Sigmoid colon (tissue), 7 donors: ENCODE data around the gene BIN2. TPM values are rescaled to one million over a fixed set of nuclear protein-coding genes. Genes with fewer than 3 reads are reported as not detected.

ENCODE experiments used
- DNase-seq: peaks from one replicate; pipeline ENCODE4 v3.0.0-alpha.2; 2019
- H3K27ac ChIP-seq, 4 donors: fragments of 200-600 bp; sonication (generic); one replicate each; pipeline ENCODE4 v1.5.1; 2016 to 2019; ENCODE audit warnings: mild to moderate bottlenecking in 1 of 4
- H3K27me3 ChIP-seq, 3 donors: fragments of 200-600 bp; sonication (generic); one replicate each; pipeline ENCODE4 v1.5.1; 2019; ENCODE audit warnings: mild to moderate bottlenecking in 1 of 3
- H3K36me3 ChIP-seq, 4 donors: fragments of 200-600 bp; sonication (generic); one replicate each; pipeline ENCODE4 v1.5.1; 2016 to 2019
- H3K4me1 ChIP-seq, 4 donors: fragments of 200-600 bp; sonication (generic); one replicate each; pipeline ENCODE4 v1.5.1; 2017 to 2019
- H3K4me3 ChIP-seq, 4 donors: fragments of 200-600 bp; sonication (generic); one replicate each; pipeline ENCODE4 v1.5.1; 2017 to 2019; ENCODE audit warnings: mild to moderate bottlenecking in 2 of 4, moderate library complexity in 1 of 4
- H3K9me3 ChIP-seq, 4 donors: fragments of 200-600 bp in 3 of 4; sonication (generic) in 3 of 4; one replicate each; pipeline versions ENCODE4 v1.5.1 to v1.6.1; 2013 to 2019
- EP300 ChIP-seq, 4 donors: sonication (generic); formaldehyde crosslinking; IDR thresholded peaks; one replicate each; pipeline ENCODE4 v1.6.1; 2017; ENCODE audit warnings: antibody characterized with exemption in 4 of 4
- POLR2A ChIP-seq, 2 donors: fragments of 450-650 bp; IDR thresholded peaks; one replicate each; pipeline ENCODE4 v1.6.1; 2016; ENCODE audit warnings: antibody characterized with exemption in 2 of 2, mild to moderate bottlenecking in 2 of 2, moderate library complexity in 2 of 2
- POLR2AphosphoS5 ChIP-seq, 4 donors: sonication (generic); formaldehyde crosslinking; IDR thresholded peaks; one replicate each; pipeline ENCODE4 v1.6.1; 2017; ENCODE audit warnings: antibody characterized with exemption in 4 of 4
- WGBS, 2 donors: extraction: QIAGEN DNeasy Blood & Tissue Kit; methylation state at CpG; one replicate each; pipeline ENCODE4 v1.1.7; 2013; 5-methylcytosine and 5-hydroxymethylcytosine counted together
- intact Hi-C: fragments of 100-400 bp; cut with DNase I; formaldehyde crosslinking; loops from one replicate; pipeline ENCODE4 v1.15.1; 2023
- polyA plus RNA-seq, 3 donors: library from polyadenylated mRNA; stranded (reverse); fragments of 200-250 nt; gene quantifications; one replicate each; pipeline ENCODE4 v1.2.3, GENCODE V29; 2013
- total RNA-seq, 4 donors: library from RNA; depleted of rRNA; stranded (reverse); fragments of >200 nt; gene quantifications; one replicate each; pipeline ENCODE4 v1.1.0, GENCODE V29; 2016
- TF ChIP-seq, protein P1 (sequence below), 4 experiments: fragments of 450-650 bp in 3 of 4; fragments of 200-600 bp in 1 of 4; IDR thresholded peaks; one replicate each; pipeline ENCODE4 v1.5.1; 2016 to 2019; ENCODE audit warnings: antibody characterized with exemption in 4 of 4, mild to moderate bottlenecking in 3 of 4, moderate library complexity in 2 of 4
- donor health status: healthy with polysubstance abuse.
- donor health status: Bipolar disorder and iron deficiency.
- donor health status: healthy.

Gene BIN2
- total and polyA plus RNA-seq, 7 donors: 2.3 to 21.2 (median 4.2) TPM

DNA sequence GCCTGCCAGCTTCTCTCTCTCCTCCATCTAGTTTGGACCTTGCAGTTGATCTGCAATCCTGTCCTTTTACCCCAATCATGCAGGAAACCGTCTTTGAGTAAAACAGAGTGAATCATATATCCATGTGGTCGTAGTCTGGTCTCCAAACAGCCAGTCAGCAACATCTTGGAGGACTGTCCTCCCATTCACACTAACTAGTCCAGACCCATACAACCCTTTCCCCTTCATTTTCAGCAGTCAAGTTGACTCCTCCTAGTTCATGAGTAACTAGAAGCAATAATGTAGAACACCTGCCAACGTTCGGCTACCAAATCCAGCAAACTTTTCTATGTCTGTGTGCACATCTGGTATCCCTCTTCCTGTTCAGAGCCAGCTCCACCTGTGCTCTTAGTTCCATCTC is 10.8 kb upstream of the BIN2 start:
- Histone ChIP-seq H3K4me1 (no peaks in the 10 kb centered on the region), H3K36me3 (no peaks in the 10 kb centered on the region), H3K9me3 (no peaks in the 10 kb centered on the region), H3K27ac (no peak overlapping the region), H3K4me3 (no peak overlapping the region), H3K27me3 (no peaks in the 10 kb centered on the region)
- 20 to 70% methylated on average over 4 of the region's 4 CpGs for WGBS, 2 donors
- TF ChIP-seq, protein P1, sequence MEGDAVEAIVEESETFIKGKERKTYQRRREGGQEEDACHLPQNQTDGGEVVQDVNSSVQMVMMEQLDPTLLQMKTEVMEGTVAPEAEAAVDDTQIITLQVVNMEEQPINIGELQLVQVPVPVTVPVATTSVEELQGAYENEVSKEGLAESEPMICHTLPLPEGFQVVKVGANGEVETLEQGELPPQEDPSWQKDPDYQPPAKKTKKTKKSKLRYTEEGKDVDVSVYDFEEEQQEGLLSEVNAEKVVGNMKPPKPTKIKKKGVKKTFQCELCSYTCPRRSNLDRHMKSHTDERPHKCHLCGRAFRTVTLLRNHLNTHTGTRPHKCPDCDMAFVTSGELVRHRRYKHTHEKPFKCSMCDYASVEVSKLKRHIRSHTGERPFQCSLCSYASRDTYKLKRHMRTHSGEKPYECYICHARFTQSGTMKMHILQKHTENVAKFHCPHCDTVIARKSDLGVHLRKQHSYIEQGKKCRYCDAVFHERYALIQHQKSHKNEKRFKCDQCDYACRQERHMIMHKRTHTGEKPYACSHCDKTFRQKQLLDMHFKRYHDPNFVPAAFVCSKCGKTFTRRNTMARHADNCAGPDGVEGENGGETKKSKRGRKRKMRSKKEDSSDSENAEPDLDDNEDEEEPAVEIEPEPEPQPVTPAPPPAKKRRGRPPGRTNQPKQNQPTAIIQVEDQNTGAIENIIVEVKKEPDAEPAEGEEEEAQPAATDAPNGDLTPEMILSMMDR (IDR thresholded peaks at IDR 0.05): no peak
- TF ChIP-seq POLR2A (IDR thresholded peaks at IDR 0.05) (no peak), POLR2AphosphoS5 (IDR thresholded peaks at IDR 0.05) (no peak), EP300 (IDR thresholded peaks at IDR 0.05) (no peak)
- intact Hi-C loops: no loop called here
- no peak for DNase-seq

DNA sequence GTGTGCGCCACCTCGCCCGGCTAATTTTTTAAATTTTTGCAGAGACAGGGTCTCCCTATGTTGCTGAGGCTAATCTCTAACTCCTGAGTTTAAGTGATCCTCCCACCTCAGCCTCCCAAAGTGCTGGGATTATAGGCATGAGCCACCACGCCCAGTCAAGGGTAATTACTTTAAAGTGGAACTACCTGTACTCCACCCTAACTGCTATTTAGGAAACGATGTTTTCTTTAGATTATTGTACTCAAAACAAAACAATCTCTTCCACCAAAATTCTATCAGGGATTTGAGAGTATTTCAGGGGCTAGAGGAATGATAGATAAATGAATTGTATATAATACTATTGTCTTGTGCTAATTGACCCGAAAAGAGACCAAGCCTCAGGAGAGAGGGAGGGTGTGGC is 9.6 kb upstream of the BIN2 start:
- no peak for DNase-seq
- H3K27ac ChIP-seq: no peak overlapping the region
- intact Hi-C loops: no loop called here
- 53 to 72% methylated on average over 6 of the region's 6 CpGs for WGBS, 2 donors
- TF ChIP-seq EP300 (IDR thresholded peaks at IDR 0.05) (no peak), POLR2A (IDR thresholded peaks at IDR 0.05) (no peak), POLR2AphosphoS5 (IDR thresholded peaks at IDR 0.05) (no peak)
- TF ChIP-seq, protein P1 (IDR thresholded peaks at IDR 0.05): no peak
- no peak overlapping the region for H3K4me3 ChIP-seq
- H3K36me3 ChIP-seq: no peaks in the 10 kb centered on the region
- H3K4me1 ChIP-seq: no peaks in the 10 kb centered on the region
- no peaks in the 10 kb centered on the region for H3K27me3 ChIP-seq
- H3K9me3 ChIP-seq: no peaks in the 10 kb centered on the region

DNA sequence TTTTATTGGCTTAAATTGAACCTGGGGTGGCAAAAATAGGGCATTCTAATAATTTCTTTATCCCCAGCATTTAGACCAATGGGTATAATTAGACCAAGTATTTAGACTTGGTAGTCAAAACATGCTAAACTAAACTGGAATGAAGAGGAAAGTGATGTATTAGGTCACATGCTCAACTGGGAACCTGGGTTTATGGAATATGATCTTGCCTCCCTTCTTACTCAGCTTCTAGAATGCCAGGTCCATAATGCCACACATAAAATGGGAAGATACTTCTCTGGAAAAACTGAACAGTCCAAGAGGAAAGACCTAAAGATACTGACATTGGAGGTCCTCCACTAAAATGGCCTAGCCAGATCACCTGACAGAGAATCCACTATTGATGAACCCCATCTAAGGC is 6.2 kb upstream of the BIN2 start:
- no peak overlapping the region for H3K4me3 ChIP-seq
- H3K36me3 ChIP-seq: no peaks in the 10 kb centered on the region
- no peaks in the 10 kb centered on the region for H3K27me3 ChIP-seq
- TF ChIP-seq POLR2A (IDR thresholded peaks at IDR 0.05) (no peak), POLR2AphosphoS5 (IDR thresholded peaks at IDR 0.05) (no peak), EP300 (IDR thresholded peaks at IDR 0.05) (no peak)
- TF ChIP-seq, protein P1 (IDR thresholded peaks at IDR 0.05): no peak
- no peak for DNase-seq
- intact Hi-C loops: no loop called here
- no peak overlapping the region for H3K27ac ChIP-seq
- no peaks in the 10 kb centered on the region for H3K4me1 ChIP-seq
- no peaks in the 10 kb centered on the region for H3K9me3 ChIP-seq

DNA sequence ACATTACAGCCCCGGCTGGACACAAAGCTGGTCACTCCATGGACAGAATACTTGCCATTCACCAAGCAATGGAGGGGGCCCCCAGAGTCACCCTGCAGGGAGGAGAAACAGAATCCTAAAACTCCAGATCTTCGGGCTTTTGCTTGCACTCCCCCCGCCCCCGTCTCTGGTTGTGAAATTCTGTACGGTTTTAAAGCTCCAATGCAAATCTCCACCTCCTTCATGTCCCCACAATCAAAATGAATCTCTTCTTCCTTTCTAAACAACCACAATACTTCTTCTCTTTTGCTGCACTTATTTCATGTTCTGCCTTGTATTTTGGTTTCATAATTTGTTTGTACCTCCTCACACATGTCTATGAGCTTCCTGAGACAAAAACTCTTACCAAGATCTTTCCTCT is 5.8 kb upstream of the BIN2 start:
- Histone ChIP-seq H3K36me3 (no peaks in the 10 kb centered on the region), H3K27ac (no peak overlapping the region), H3K4me1 (no peaks in the 10 kb centered on the region), H3K9me3 (no peaks in the 10 kb centered on the region), H3K27me3 (no peaks in the 10 kb centered on the region), H3K4me3 (no peak overlapping the region)
- TF ChIP-seq, protein P1 (IDR thresholded peaks at IDR 0.05): no peak
- TF ChIP-seq EP300 (IDR thresholded peaks at IDR 0.05) (no peak), POLR2AphosphoS5 (IDR thresholded peaks at IDR 0.05) (no peak), POLR2A (IDR thresholded peaks at IDR 0.05) (no peak)
- intact Hi-C loops: no loop called here
- 59 to 87% methylated on average over 5 of the region's 5 CpGs for WGBS, 2 donors
- DNase-seq: no peak

DNA sequence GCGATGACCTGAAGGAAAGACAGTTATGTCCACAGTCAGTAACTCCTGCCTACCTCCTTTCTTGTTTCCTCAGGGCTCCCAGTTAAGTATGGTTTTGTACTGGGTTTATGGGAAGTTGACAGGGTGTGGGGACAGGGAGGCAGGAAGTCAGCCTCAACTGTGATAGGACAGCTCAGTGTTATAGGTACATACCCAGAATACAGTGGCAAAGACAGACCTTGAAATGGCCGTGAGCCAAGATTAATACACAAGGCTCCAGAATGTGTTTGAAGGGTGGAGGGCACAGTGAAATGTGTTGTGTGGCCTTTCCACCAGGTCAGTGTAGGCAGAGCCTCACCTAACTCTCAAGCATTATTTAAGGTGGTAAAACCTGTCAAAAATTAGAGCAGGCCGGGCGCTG is 4.6 kb upstream of the BIN2 start:
- no peak overlapping the region for H3K4me3 ChIP-seq
- H3K9me3 ChIP-seq: no peaks in the 10 kb centered on the region
- H3K27ac ChIP-seq: no peak overlapping the region
- no peak for DNase-seq
- H3K4me1 ChIP-seq: no peaks in the 10 kb centered on the region
- intact Hi-C loops: no loop called here
- 72 to 82% methylated on average over 4 of the region's 4 CpGs for WGBS, 2 donors
- H3K27me3 ChIP-seq: no peaks in the 10 kb centered on the region
- TF ChIP-seq, protein P1 (IDR thresholded peaks at IDR 0.05): no peak
- TF ChIP-seq POLR2AphosphoS5 (IDR thresholded peaks at IDR 0.05) (no peak), EP300 (IDR thresholded peaks at IDR 0.05) (no peak), POLR2A (IDR thresholded peaks at IDR 0.05) (no peak)
- H3K36me3 ChIP-seq: no peaks in the 10 kb centered on the region
